Trophoblast cell (in vitro differentiated cells and primary cell): ENCODE measurements around the gene FAM13A.

ENCODE experiments used
- DNase-seq, 2 donors: peaks; one replicate each; pipeline ENCODE4 v3.0.0-alpha.2; 2016
- H2AFZ ChIP-seq: 2 replicates; pipeline ENCODE4 v1.6.1; 2013; ENCODE audit warnings: low read length, moderate library complexity, mild to moderate bottlenecking; ENCODE audit not compliant: insufficient read depth, poor library complexity
- H2AK5ac ChIP-seq: 2 replicates; pipeline ENCODE4 v1.6.1; 2013; ENCODE audit warnings: mild to moderate bottlenecking, low read length
- H2BK120ac ChIP-seq: 2 replicates; pipeline ENCODE4 v1.6.1; 2013; ENCODE audit warnings: low read length, mild to moderate bottlenecking, moderate library complexity; ENCODE audit not compliant: insufficient read depth, poor library complexity
- H2BK12ac ChIP-seq: 2 replicates; pipeline ENCODE4 v1.6.1; 2013; ENCODE audit warnings: mild to moderate bottlenecking, low read length, moderate library complexity
- H2BK5ac ChIP-seq: 2 replicates; pipeline ENCODE4 v1.6.1; 2013; ENCODE audit warnings: low read length, low read depth, moderate library complexity, mild to moderate bottlenecking; ENCODE audit not compliant: poor library complexity
- H3K14ac ChIP-seq: 2 replicates; pipeline ENCODE4 v1.6.1; 2013; ENCODE audit warnings: mild to moderate bottlenecking, low read length
- H3K18ac ChIP-seq: 2 replicates; pipeline ENCODE4 v1.6.1; 2013; ENCODE audit warnings: mild to moderate bottlenecking, low read length
- H3K23ac ChIP-seq: 2 replicates; pipeline ENCODE4 v1.6.1; 2013; ENCODE audit warnings: low read length
- H3K27ac ChIP-seq: 2 replicates; pipeline ENCODE4 v1.5.1; 2013; ENCODE audit warnings: low read depth, mild to moderate bottlenecking, inconsistent platforms, low read length, moderate library complexity
- H3K27me3 ChIP-seq: 2 replicates; pipeline ENCODE4 v1.6.1; 2013; ENCODE audit warnings: inconsistent platforms, mild to moderate bottlenecking, low read length, moderate library complexity; ENCODE audit not compliant: insufficient read depth
- H3K36me3 ChIP-seq, 2 experiments: 1 replicate in 1 of 2; 2 replicates in 1 of 2; pipeline ENCODE4 v1.6.1; 2013; ENCODE audit warnings: low read length in 2 of 2, mild to moderate bottlenecking in 2 of 2, moderate library complexity in 1 of 2; ENCODE audit not compliant: insufficient read depth in 2 of 2, control insufficient read depth in 1 of 2
- H3K4ac ChIP-seq: 2 replicates; pipeline ENCODE4 v1.6.1; 2013; ENCODE audit warnings: low read depth, mild to moderate bottlenecking, low read length, moderate library complexity
- H3K4me1 ChIP-seq, 2 experiments: 1 replicate in 1 of 2; 2 replicates in 1 of 2; pipeline ENCODE4 v1.6.1; 2013; ENCODE audit warnings: low read length in 2 of 2, mild to moderate bottlenecking in 2 of 2, moderate library complexity in 1 of 2; ENCODE audit not compliant: insufficient read depth in 2 of 2, control insufficient read depth in 1 of 2
- H3K4me2 ChIP-seq: 2 replicates; pipeline ENCODE4 v1.6.1; 2013; ENCODE audit warnings: inconsistent platforms, mild to moderate bottlenecking, low read length, moderate library complexity
- H3K4me3 ChIP-seq: 2 replicates; pipeline ENCODE4 v1.5.1; 2013; ENCODE audit warnings: mild to moderate bottlenecking, low read depth, low read length, inconsistent platforms
- H3K79me1 ChIP-seq: one replicate; pipeline ENCODE4 v1.6.1; 2013; ENCODE audit warnings: low read length
- H3K79me2 ChIP-seq: 2 replicates; pipeline ENCODE4 v1.6.1; 2013; ENCODE audit warnings: low read length, mild to moderate bottlenecking; ENCODE audit not compliant: control insufficient read depth, insufficient read depth, poor library complexity
- H3K9ac ChIP-seq: 2 replicates; pipeline ENCODE4 v1.6.1; 2013; ENCODE audit warnings: mild to moderate bottlenecking, low read length
- H3K9me3 ChIP-seq: 2 replicates; pipeline ENCODE4 v1.6.1; 2013; ENCODE audit warnings: low read depth, mild to moderate bottlenecking, control low read depth, inconsistent platforms, low read length; ENCODE audit not compliant: insufficient read depth
- H4K12ac ChIP-seq: 2 replicates; pipeline ENCODE4 v1.6.1; 2013; ENCODE audit warnings: low read depth, mild to moderate bottlenecking, low read length, moderate library complexity
- H4K8ac ChIP-seq: 2 replicates; pipeline ENCODE4 v1.6.1; 2013; ENCODE audit warnings: low read depth, mild to moderate bottlenecking, low read length, moderate library complexity
- H4K91ac ChIP-seq: one replicate; pipeline ENCODE4 v1.6.1; 2013; ENCODE audit warnings: low read depth, mild to moderate bottlenecking, low read length, moderate library complexity
- WGBS: extraction: QIAGEN DNeasy Blood & Tissue Kit; methylation state at CpG from one replicate; pipeline ENCODE4 v1.1.7; 2013; ENCODE audit warnings: missing lambda C conversion rate; ENCODE audit not compliant: insufficient read length, insufficient coverage; ENCODE audit errors: extremely low coverage; 5-methylcytosine and 5-hydroxymethylcytosine counted together

Gene FAM13A

GRCh38 chr4:88709989-88710388 lies 347.0 kb downstream of the FAM13A start:
- Histone ChIP-seq H3K4me1 (no peaks in the 10 kb centered on the region), H4K91ac (no peak overlapping the region), H3K79me1 (no peaks in the 10 kb centered on the region), H2AK5ac (no peak overlapping the region), H2BK5ac (no peak overlapping the region), H3K27ac (no peak overlapping the region), H3K4me3 (no peak overlapping the region), H3K18ac (no peak overlapping the region), H3K36me3 (no peaks in the 10 kb centered on the region), H3K79me2 (no peaks in the 10 kb centered on the region), H3K14ac (no peak overlapping the region), H3K4ac (no peak overlapping the region), H4K8ac (no peak overlapping the region), H3K9me3 (no peaks in the 10 kb centered on the region), H2BK120ac (no peak overlapping the region), H3K4me2 (no peak overlapping the region), H3K9ac (no peak overlapping the region), H2AFZ (no peak overlapping the region), H4K12ac (no peak overlapping the region), H3K27me3 (no peaks in the 10 kb centered on the region), H2BK12ac (no peak overlapping the region), H3K23ac (no peak overlapping the region)
- DNase-seq: no peak
- no CpG with 5 or more reads among the region's 1 CpG for WGBS

- H3K9me3 ChIP-seq: no peaks in the 10 kb centered on the region
- no peaks in the 10 kb centered on the region for H3K79me2 ChIP-seq
- no peak overlapping the region for H2BK120ac ChIP-seq
- no peak overlapping the region for H3K27ac ChIP-seq
- no peak overlapping the region for H3K4ac ChIP-seq
- H4K12ac ChIP-seq: no peak overlapping the region
- no peaks in the 10 kb centered on the region for H3K36me3 ChIP-seq
- no peak overlapping the region for H2AK5ac ChIP-seq
- no peaks in the 10 kb centered on the region for H3K27me3 ChIP-seq
- no CpG with 5 or more reads among the region's 9 CpGs for WGBS
- H3K18ac ChIP-seq: no peak overlapping the region
- no peak overlapping the region for H3K9ac ChIP-seq
- H4K91ac ChIP-seq: no peak overlapping the region
- no peak overlapping the region for H3K23ac ChIP-seq
- H3K4me3 ChIP-seq: no peak overlapping the region
- no peak overlapping the region for H3K4me2 ChIP-seq
- no peak overlapping the region for H4K8ac ChIP-seq
- H3K14ac ChIP-seq: no peak overlapping the region
- no peak overlapping the region for H2BK12ac ChIP-seq
- no peak overlapping the region for H2AFZ ChIP-seq
- no peak overlapping the region for H2BK5ac ChIP-seq
- H3K79me1 ChIP-seq: no peaks in the 10 kb centered on the region
- no peaks in the 10 kb centered on the region for H3K4me1 ChIP-seq
- DNase-seq: peak in 1 of 2 donors; percentile 21
Observed at GRCh38 chr4:88706574-88706973, 350.4 kb downstream of the FAM13A start.

- H4K91ac ChIP-seq: no peak overlapping the region
- H2BK5ac ChIP-seq: no peak overlapping the region
- peak in 1 of 2 donors; percentile 28 for DNase-seq
- no peaks in the 10 kb centered on the region for H3K9me3 ChIP-seq
- no peak overlapping the region for H2AFZ ChIP-seq
- H3K27me3 ChIP-seq: no peaks in the 10 kb centered on the region
- no peak overlapping the region for H3K4ac ChIP-seq
- H3K4me2 ChIP-seq: no peak overlapping the region
- H3K9ac ChIP-seq: no peak overlapping the region
- H2AK5ac ChIP-seq: no peak overlapping the region
- H3K4me1 ChIP-seq: no peaks in the 10 kb centered on the region
- no CpG with 5 or more reads among the region's 3 CpGs for WGBS
- no peak overlapping the region for H3K18ac ChIP-seq
- H4K12ac ChIP-seq: no peak overlapping the region
- no peak overlapping the region for H3K23ac ChIP-seq
- H2BK12ac ChIP-seq: no peak overlapping the region
- H4K8ac ChIP-seq: no peak overlapping the region
- H3K27ac ChIP-seq: no peak overlapping the region
- no peak overlapping the region for H3K4me3 ChIP-seq
- no peaks in the 10 kb centered on the region for H3K36me3 ChIP-seq
- H3K79me2 ChIP-seq: no peaks in the 10 kb centered on the region
- no peak overlapping the region for H3K14ac ChIP-seq
- no peak overlapping the region for H2BK120ac ChIP-seq
- H3K79me1 ChIP-seq: no peaks in the 10 kb centered on the region
Observed at GRCh38 chr4:88705805-88706492, 351.0 kb downstream of the FAM13A start.

GRCh38 chr4:88705223-88705622 lies 351.8 kb downstream of the FAM13A start:
- no peak for DNase-seq
- Histone ChIP-seq H3K79me1 (no peaks in the 10 kb centered on the region), H4K91ac (no peak overlapping the region), H2AFZ (no peak overlapping the region), H3K27ac (no peak overlapping the region), H2AK5ac (no peak overlapping the region), H3K23ac (no peak overlapping the region), H4K8ac (no peak overlapping the region), H3K79me2 (no peaks in the 10 kb centered on the region), H3K36me3 (no peaks in the 10 kb centered on the region), H2BK5ac (no peak overlapping the region), H3K9me3 (no peaks in the 10 kb centered on the region), H3K18ac (no peak overlapping the region), H3K14ac (no peak overlapping the region), H3K27me3 (no peaks in the 10 kb centered on the region), H3K4ac (no peak overlapping the region), H3K9ac (no peak overlapping the region), H3K4me3 (no peak overlapping the region), H4K12ac (no peak overlapping the region), H2BK12ac (no peak overlapping the region), H3K4me1 (no peaks in the 10 kb centered on the region), H3K4me2 (no peak overlapping the region), H2BK120ac (no peak overlapping the region)
